GM12878 (cell line): ENCODE results near the gene SPEG. TPM values are rescaled to one million over a fixed set of nuclear protein-coding genes. Genes with fewer than 3 reads are reported as not detected.

ENCODE experiments used
- ATAC-seq: fragments of 200-7000 bp; cut with Tn5 transposase; 3 replicates; pipeline ENCODE4 v1.9.1; 2020; ENCODE audit warnings: mild to moderate bottlenecking, moderate library complexity
- BruUV-seq: library from RNA; stranded (reverse); fragments of 400-500 nt; replicated peaks from 2 replicates; lab custom pipeline; 2021; lab: Mats Ljungman, UMichigan
- CTCF ChIA-PET: fragments of 300-600 bp; sonication (Branson Sonifier 250); formaldehyde crosslinking; extraction: SDS; loops from one replicate; lab custom pipeline; 2021; ENCODE audit warnings: inconsistent platforms; lab: Yijun Ruan, JAX
- POLR2A ChIA-PET: fragments of 350-600 bp; formaldehyde crosslinking; extraction: SDS; loops from one replicate; lab custom pipeline; 2021; ENCODE audit warnings: inconsistent platforms; lab: Charles Lee
- RAD21 ChIA-PET: fragments of 300-600 bp; sonication (Branson Sonifier 250); formaldehyde crosslinking; loops from one replicate; lab custom pipeline; 2023; ENCODE audit warnings: antibody characterized with exemption; ENCODE audit not compliant: unreplicated experiment; lab: Charles Lee
- SMC1A ChIA-PET: fragments of 300-600 bp; sonication (Branson Sonifier 250); formaldehyde crosslinking; loops from one replicate; lab custom pipeline; 2023; ENCODE audit not compliant: unreplicated experiment, uncharacterized antibody; lab: Charles Lee
- DNase-seq: peaks from one replicate; pipeline ENCODE4 v3.0.0-alpha.2; 2011; ENCODE audit warnings: low read depth, low spot score
- FAIRE-seq: peaks from 3 replicates; lab custom pipeline; 2011; peaks lifted over from hg19 to GRCh38; lab: Jason Lieb, UNC
- H2AFZ ChIP-seq: 2 replicates; pipeline ENCODE4 v1.6.0; 2011; ENCODE audit warnings: low read depth, low read length, control low read depth; ENCODE audit not compliant: control insufficient read depth
- H3K27ac ChIP-seq: 2 replicates; pipeline ENCODE4 v1.5.1; 2011; ENCODE audit warnings: control low read depth; ENCODE audit not compliant: control insufficient read depth, insufficient read depth
- H3K27me3 ChIP-seq, 2 experiments: replicated peaks in 1 of 2; 2 replicates each; pipeline versions ENCODE4 v1.6.0 to v1.6.1; 2011; ENCODE audit warnings: low read length in 1 of 2; ENCODE audit not compliant: control insufficient read depth in 2 of 2, insufficient read depth in 2 of 2
- H3K36me3 ChIP-seq, 2 experiments: 2 replicates each; pipeline ENCODE4 v1.5.1; 2011; ENCODE audit warnings: low read length in 1 of 2; ENCODE audit not compliant: control insufficient read depth in 2 of 2, insufficient read depth in 2 of 2
- H3K4me1 ChIP-seq: 2 replicates; pipeline ENCODE4 v1.6.1; 2011; ENCODE audit warnings: mild to moderate bottlenecking, low read length, moderate library complexity, mixed read lengths; ENCODE audit not compliant: control insufficient read depth, insufficient read depth
- H3K4me2 ChIP-seq: 2 replicates; pipeline ENCODE4 v1.6.0; 2011; ENCODE audit warnings: control low read depth; ENCODE audit not compliant: control insufficient read depth, insufficient read depth
- H3K4me3 ChIP-seq: fragments of 200-600 bp; sonication (generic); 2 replicates; pipeline ENCODE4 v1.5.1; 2016
- H3K79me2 ChIP-seq: 2 replicates; pipeline ENCODE4 v1.6.0; 2011; ENCODE audit warnings: low read length; ENCODE audit not compliant: control insufficient read depth, insufficient read depth
- H3K9ac ChIP-seq: 2 replicates; pipeline ENCODE4 v1.8.0; 2011; ENCODE audit warnings: low read length, control low read depth, mixed read lengths; ENCODE audit not compliant: control insufficient read depth, insufficient read depth
- H3K9me3 ChIP-seq: replicated peaks from 3 replicates; pipeline ENCODE4 v1.5.1; 2011; ENCODE audit warnings: mild to moderate bottlenecking, low read length; ENCODE audit not compliant: control insufficient read depth, insufficient read depth
- H4K20me1 ChIP-seq: 2 replicates; pipeline ENCODE4 v1.6.0; 2011; ENCODE audit not compliant: control insufficient read depth, insufficient read depth
- KAT2A ChIP-seq: conservative IDR thresholded peaks from 2 replicates; pipeline ENCODE4 v1.6.1; 2011; ENCODE audit warnings: low read depth, low read length; ENCODE audit not compliant: control insufficient read depth
- NFYA ChIP-seq: IDR thresholded peaks from 2 replicates; pipeline ENCODE4 v1.6.1; 2011; ENCODE audit warnings: low read depth, mild to moderate bottlenecking, low read length, improper control_type of control experiment, borderline replicate concordance
- SMAD1 ChIP-seq: fragments of 450-650 bp; IDR thresholded peaks from 2 replicates; pipeline ENCODE4 v1.6.1; 2018; ENCODE audit warnings: mild to moderate bottlenecking, low read depth; ENCODE audit not compliant: partially characterized antibody
- TARDBP ChIP-seq: IDR thresholded peaks from 2 replicates; pipeline ENCODE4 v1.6.1; 2016; ENCODE audit warnings: borderline replicate concordance
- ZBED1 ChIP-seq: IDR thresholded peaks from 2 replicates; pipeline ENCODE4 v1.6.1; 2016; ENCODE audit warnings: borderline replicate concordance
- WGBS: methylation state at CpG from one replicate; pipeline ENCODE4 v1.1.6; 2016; ENCODE audit warnings: low lambda C conversion rate; ENCODE audit not compliant: insufficient replicate concordance, insufficient coverage; ENCODE audit errors: missing lambda C conversion rate; 5-methylcytosine and 5-hydroxymethylcytosine counted together
- in situ Hi-C: fragments of 300-500 bp; cut with MboI; formaldehyde crosslinking; loops from 9 replicates; pipeline ENCODE4 v1.14.3; 2018; ENCODE audit warnings: mixed read lengths
- intact Hi-C: fragments of 100-400 bp; cut with micrococcal nuclease; formaldehyde crosslinking; loops from one replicate; pipeline ENCODE4 v1.14.2; 2022; ENCODE audit not compliant: unreplicated experiment
- polyA plus RNA-seq, 11 experiments: library from polyadenylated mRNA; depleted of rRNA in 4 of 11; unstranded in 6 of 11; stranded (reverse) in 5 of 11; fragments of >200 nt; fragmentation: Nextera tagmentation in 4 of 11; fragmentation: Illumina TruSeq in 1 of 11; extraction: Ambion mirVana in 4 of 11; extraction: Trizol in 1 of 11; gene quantifications; 1 replicate in 1 of 11; 2 replicates in 10 of 11; pipeline versions ENCODE4 v1.2.1 to v1.2.3, GENCODE V29; 2011 to 2016; ENCODE audit warnings: inconsistent platforms in 2 of 11, missing spikeins in 2 of 11, low read depth in 1 of 11
- total RNA-seq, 4 experiments: library from RNA; depleted of rRNA in 3 of 4; stranded (reverse); fragments of >200 nt in 3 of 4; fragmentation: Illumina TruSeq in 1 of 4; extraction: Trizol in 1 of 4; gene quantifications; 2 replicates each; pipeline versions ENCODE4 v1.2.1 to v1.2.3, GENCODE V29; 2013 to 2021
- TF ChIP-seq, protein P1 (sequence below): fragments of 450-650 bp; IDR thresholded peaks from 2 replicates; pipeline ENCODE4 v1.6.1; 2017; ENCODE audit warnings: mild to moderate bottlenecking, moderate library complexity
- TF ChIP-seq, protein P2 (sequence below): fragments of 450-650 bp; IDR thresholded peaks from 2 replicates; pipeline ENCODE4 v1.6.1; 2016; ENCODE audit warnings: mild to moderate bottlenecking
- TF ChIP-seq, protein P3 (sequence below): IDR thresholded peaks from 2 replicates; pipeline ENCODE4 v1.6.1; 2012; ENCODE audit warnings: low read depth, low read length, improper control_type of control experiment
- TF ChIP-seq, protein P4 (sequence below): fragments of 450-650 bp; IDR thresholded peaks from 2 replicates; pipeline ENCODE4 v1.6.1; 2018; ENCODE audit warnings: borderline replicate concordance, mild to moderate bottlenecking; ENCODE audit not compliant: partially characterized antibody
- TF ChIP-seq, protein P5 (sequence below), 3 experiments: IDR thresholded peaks in 2 of 3; conservative IDR thresholded peaks in 1 of 3; 2 replicates each; pipeline ENCODE4 v1.5.1; 2011; ENCODE audit warnings: low read depth in 3 of 3, low read length in 3 of 3, mild to moderate bottlenecking in 3 of 3, control low read depth in 2 of 3, moderate library complexity in 2 of 3, inconsistent platforms in 1 of 3, mixed read lengths in 1 of 3; ENCODE audit not compliant: control insufficient read depth in 2 of 3, insufficient read depth in 1 of 3; ENCODE audit errors: extremely low read depth in 1 of 3

The SPEG gene
- total and polyA plus RNA-seq, 10 of the 15 experiments (the other 5 are each of a cell fraction or from before 2014, with no cell fraction given), result 0.03 to 0.28 TPM; not detected in 8

DNA sequence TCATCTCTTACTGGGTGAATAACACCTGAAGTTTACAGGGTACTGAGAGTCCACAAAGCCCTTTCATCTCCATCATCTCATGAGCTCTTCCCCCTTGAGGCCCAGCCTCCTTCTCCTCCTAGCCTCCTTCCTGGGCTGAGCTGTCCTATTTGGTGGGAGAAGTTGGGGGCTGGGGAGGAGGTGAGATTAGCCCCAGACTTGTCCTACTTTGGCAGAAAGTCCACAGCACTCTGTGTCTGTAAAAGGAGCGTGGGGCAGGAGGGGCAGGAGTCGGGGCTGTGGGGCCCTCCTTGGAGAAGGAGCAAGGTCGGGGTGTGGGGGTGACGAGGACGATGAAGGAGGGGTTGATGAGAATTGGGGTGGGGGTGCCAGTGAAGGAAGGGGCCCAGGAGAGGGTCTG lies 26.4 kb upstream of the SPEG start (continued):
- TF ChIP-seq, protein P1, sequence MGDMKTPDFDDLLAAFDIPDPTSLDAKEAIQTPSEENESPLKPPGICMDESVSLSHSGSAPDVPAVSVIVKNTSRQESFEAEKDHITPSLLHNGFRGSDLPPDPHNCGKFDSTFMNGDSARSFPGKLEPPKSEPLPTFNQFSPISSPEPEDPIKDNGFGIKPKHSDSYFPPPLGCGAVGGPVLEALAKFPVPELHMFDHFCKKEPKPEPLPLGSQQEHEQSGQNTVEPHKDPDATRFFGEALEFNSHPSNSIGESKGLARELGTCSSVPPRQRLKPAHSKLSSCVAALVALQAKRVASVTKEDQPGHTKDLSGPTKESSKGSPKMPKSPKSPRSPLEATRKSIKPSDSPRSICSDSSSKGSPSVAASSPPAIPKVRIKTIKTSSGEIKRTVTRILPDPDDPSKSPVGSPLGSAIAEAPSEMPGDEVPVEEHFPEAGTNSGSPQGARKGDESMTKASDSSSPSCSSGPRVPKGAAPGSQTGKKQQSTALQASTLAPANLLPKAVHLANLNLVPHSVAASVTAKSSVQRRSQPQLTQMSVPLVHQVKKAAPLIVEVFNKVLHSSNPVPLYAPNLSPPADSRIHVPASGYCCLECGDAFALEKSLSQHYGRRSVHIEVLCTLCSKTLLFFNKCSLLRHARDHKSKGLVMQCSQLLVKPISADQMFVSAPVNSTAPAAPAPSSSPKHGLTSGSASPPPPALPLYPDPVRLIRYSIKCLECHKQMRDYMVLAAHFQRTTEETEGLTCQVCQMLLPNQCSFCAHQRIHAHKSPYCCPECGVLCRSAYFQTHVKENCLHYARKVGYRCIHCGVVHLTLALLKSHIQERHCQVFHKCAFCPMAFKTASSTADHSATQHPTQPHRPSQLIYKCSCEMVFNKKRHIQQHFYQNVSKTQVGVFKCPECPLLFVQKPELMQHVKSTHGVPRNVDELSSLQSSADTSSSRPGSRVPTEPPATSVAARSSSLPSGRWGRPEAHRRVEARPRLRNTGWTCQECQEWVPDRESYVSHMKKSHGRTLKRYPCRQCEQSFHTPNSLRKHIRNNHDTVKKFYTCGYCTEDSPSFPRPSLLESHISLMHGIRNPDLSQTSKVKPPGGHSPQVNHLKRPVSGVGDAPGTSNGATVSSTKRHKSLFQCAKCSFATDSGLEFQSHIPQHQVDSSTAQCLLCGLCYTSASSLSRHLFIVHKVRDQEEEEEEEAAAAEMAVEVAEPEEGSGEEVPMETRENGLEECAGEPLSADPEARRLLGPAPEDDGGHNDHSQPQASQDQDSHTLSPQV, result no peak
- TF ChIP-seq NFYA (no peak), KAT2A (no peak), ZBED1 (no peak)

DNA sequence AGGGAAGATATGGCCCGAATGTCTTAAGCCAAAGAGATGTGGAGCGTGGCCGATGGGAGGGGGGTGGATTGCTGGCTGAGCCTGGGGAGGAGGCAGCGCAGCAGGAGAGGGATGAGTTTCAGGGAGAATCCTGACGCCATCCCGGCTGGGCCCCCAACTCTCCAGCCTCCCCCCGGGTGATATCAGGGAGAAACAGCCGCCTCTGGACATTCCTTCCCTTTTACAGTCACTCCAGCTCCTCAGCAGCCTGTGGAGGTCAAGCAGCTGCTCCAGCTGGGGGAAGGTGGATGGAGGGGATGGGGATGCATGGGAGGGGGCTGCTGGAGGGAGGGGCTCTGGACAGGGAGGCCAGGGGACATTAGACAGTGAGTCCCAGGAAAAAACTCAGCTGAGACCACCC lies 26.0 kb upstream of the SPEG start:
- Histone ChIP-seq H3K9me3 (no peaks in the 10 kb centered on the region; the same call in 1 of the 3 replicates), H3K9ac (no peak overlapping the region), H3K4me1 (no peaks in the 10 kb centered on the region), H2AFZ (no peak overlapping the region), H4K20me1 (no peaks in the 10 kb centered on the region), H3K4me3 (no peak overlapping the region), H3K36me3 (no peaks in the 10 kb centered on the region), H3K4me2 (no peak overlapping the region), H3K27me3 (peaks cover 0 to 2% of the 10 kb centered on the region in 2 experiments; a peak in 2 of 4 replicates), H3K79me2 (no peaks in the 10 kb centered on the region), H3K27ac (no peak overlapping the region)
- CTCF ChIA-PET, result interaction anchor here (0.6 kb wide), 1 partner anchor 402 kb away, joined by 3 read pairs; no protein-coding TSS in a partner anchor
- intact Hi-C loops (no loop called here), in situ Hi-C loops (no loop called here)
- DNase-seq (no peak), FAIRE-seq (no peak), ATAC-seq (no peak)
- no TSS peak for BruUV-seq
- SMC1A ChIA-PET, result no interaction called here
- 24% methylated on average over 8 of the region's 8 CpGs for WGBS
- POLR2A ChIA-PET, result no interaction called here
- RAD21 ChIA-PET, result no interaction called here
- TF ChIP-seq, protein P2, sequence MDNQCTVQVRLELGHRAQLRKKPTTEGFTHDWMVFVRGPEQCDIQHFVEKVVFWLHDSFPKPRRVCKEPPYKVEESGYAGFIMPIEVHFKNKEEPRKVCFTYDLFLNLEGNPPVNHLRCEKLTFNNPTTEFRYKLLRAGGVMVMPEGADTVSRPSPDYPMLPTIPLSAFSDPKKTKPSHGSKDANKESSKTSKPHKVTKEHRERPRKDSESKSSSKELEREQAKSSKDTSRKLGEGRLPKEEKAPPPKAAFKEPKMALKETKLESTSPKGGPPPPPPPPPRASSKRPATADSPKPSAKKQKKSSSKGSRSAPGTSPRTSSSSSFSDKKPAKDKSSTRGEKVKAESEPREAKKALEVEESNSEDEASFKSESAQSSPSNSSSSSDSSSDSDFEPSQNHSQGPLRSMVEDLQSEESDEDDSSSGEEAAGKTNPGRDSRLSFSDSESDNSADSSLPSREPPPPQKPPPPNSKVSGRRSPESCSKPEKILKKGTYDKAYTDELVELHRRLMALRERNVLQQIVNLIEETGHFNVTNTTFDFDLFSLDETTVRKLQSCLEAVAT, result no peak
- TF ChIP-seq, protein P3, sequence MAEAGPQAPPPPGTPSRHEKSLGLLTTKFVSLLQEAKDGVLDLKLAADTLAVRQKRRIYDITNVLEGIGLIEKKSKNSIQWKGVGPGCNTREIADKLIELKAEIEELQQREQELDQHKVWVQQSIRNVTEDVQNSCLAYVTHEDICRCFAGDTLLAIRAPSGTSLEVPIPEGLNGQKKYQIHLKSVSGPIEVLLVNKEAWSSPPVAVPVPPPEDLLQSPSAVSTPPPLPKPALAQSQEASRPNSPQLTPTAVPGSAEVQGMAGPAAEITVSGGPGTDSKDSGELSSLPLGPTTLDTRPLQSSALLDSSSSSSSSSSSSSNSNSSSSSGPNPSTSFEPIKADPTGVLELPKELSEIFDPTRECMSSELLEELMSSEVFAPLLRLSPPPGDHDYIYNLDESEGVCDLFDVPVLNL, result no peak
- TF ChIP-seq TARDBP, result no peak
- TF ChIP-seq, protein P4, sequence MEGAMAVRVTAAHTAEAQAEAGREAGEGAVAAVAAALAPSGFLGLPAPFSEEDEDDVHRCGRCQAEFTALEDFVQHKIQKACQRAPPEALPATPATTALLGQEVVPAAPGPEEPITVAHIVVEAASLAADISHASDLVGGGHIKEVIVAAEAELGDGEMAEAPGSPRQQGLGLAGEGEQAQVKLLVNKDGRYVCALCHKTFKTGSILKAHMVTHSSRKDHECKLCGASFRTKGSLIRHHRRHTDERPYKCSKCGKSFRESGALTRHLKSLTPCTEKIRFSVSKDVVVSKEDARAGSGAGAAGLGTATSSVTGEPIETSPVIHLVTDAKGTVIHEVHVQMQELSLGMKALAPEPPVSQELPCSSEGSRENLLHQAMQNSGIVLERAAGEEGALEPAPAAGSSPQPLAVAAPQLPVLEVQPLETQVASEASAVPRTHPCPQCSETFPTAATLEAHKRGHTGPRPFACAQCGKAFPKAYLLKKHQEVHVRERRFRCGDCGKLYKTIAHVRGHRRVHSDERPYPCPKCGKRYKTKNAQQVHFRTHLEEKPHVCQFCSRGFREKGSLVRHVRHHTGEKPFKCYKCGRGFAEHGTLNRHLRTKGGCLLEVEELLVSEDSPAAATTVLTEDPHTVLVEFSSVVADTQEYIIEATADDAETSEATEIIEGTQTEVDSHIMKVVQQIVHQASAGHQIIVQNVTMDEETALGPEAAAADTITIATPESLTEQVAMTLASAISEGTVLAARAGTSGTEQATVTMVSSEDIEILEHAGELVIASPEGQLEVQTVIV, result no peak
- TF ChIP-seq SMAD1, result no peak
- TF ChIP-seq, protein P5, sequence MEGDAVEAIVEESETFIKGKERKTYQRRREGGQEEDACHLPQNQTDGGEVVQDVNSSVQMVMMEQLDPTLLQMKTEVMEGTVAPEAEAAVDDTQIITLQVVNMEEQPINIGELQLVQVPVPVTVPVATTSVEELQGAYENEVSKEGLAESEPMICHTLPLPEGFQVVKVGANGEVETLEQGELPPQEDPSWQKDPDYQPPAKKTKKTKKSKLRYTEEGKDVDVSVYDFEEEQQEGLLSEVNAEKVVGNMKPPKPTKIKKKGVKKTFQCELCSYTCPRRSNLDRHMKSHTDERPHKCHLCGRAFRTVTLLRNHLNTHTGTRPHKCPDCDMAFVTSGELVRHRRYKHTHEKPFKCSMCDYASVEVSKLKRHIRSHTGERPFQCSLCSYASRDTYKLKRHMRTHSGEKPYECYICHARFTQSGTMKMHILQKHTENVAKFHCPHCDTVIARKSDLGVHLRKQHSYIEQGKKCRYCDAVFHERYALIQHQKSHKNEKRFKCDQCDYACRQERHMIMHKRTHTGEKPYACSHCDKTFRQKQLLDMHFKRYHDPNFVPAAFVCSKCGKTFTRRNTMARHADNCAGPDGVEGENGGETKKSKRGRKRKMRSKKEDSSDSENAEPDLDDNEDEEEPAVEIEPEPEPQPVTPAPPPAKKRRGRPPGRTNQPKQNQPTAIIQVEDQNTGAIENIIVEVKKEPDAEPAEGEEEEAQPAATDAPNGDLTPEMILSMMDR (IDR thresholded peaks at IDR 0.05 in 2 of 3, conservative IDR thresholded peaks at IDR 0.05 in 1 of 3; ENCODE audit: control insufficient read depth in 2 of 3, extremely low read depth in 1 of 3, insufficient read depth in 1 of 3, low read depth in 3 of 3, low read length in 3 of 3), result no peak
